Tibial nerve (tissue), 4 donors: ENCODE data around the gene NPIPB13. TPM values are rescaled to one million over a fixed set of nuclear protein-coding genes. Genes with fewer than 3 reads are reported as not detected.

Source experiments
- small RNA-seq: library from RNA; depleted of rRNA; stranded (forward); fragments of <200 nt; gene quantifications from one replicate; pipeline ENCODE3, GENCODE V24; 2016
- total RNA-seq, 4 donors: library from RNA; depleted of rRNA; stranded (reverse); fragments of >200 nt; gene quantifications; one replicate each; pipeline ENCODE4 v1.1.0, GENCODE V29; 2016

The NPIPB13 gene
- total RNA-seq, 4 donors from 2014 or later, result 5.1 to 9.6 (median 7.4) TPM

Small RNAs within 50 kb of the gene (small RNA-seq; reads per million reads assigned to genes)
- gene AC106782.4, result not detected

Other genes with a start within 250 kb of the NPIPB13 start
- gene DOC2A, start 237.5 kb downstream of the NPIPB13 start, total RNA-seq, result 1 to 10 TPM in 2 of 4 donors, under 1 TPM in 2; 0.44 to 4.2 (median 1.7) TPM
- not detected for gene C16orf92, start 225.3 kb downstream of the NPIPB13 start, total RNA-seq
- not detected for gene TLCD3B, start 217.2 kb downstream of the NPIPB13 start, total RNA-seq
- 100 to 1,000 TPM; 474 to 649 (median 487) TPM for gene ALDOA, start 182.7 kb downstream of the NPIPB13 start, total RNA-seq
- gene PPP4C, start 172.5 kb downstream of the NPIPB13 start, total RNA-seq, result 10 to 100 TPM; 21.1 to 54.3 (median 34.3) TPM
- gene TBX6, start 156.6 kb downstream of the NPIPB13 start, total RNA-seq, result 1 to 10 TPM in 1 of 4 donors, under 1 TPM in 2, not detected in 1; 0.66 to 1.5 (median 0.84) TPM
- gene YPEL3, start 152.3 kb downstream of the NPIPB13 start, total RNA-seq, result 100 to 1,000 TPM in 2 of 4 donors, 10 to 100 TPM in 2; 81.9 to 197 (median 122) TPM
- gene GDPD3, start 134.9 kb downstream of the NPIPB13 start, total RNA-seq, result 1 to 10 TPM; 2.8 to 5.2 (median 4.6) TPM
- 10 to 100 TPM; 65.5 to 93.0 (median 79.5) TPM for gene MAPK3, start 125.3 kb downstream of the NPIPB13 start, total RNA-seq
- gene CORO1A, start 64.9 kb downstream of the NPIPB13 start, total RNA-seq, result 10 to 100 TPM; 35.0 to 66.9 (median 47.1) TPM
- 100 to 1,000 TPM; 218 to 491 (median 322) TPM for gene BOLA2B, start 54.8 kb downstream of the NPIPB13 start, total RNA-seq
- gene SLX1A, start 54.6 kb downstream of the NPIPB13 start, total RNA-seq, result 10 to 100 TPM; 45.7 to 68.7 (median 52.8) TPM
- gene SULT1A3, start 49.2 kb downstream of the NPIPB13 start, total RNA-seq, result 10 to 100 TPM in 3 of 4 donors, 1 to 10 TPM in 1; 9.8 to 55.3 (median 32.9) TPM
- 10 to 100 TPM; 31.8 to 42.7 (median 36.1) TPM for gene CD2BP2, start 106.8 kb upstream of the NPIPB13 start, total RNA-seq
- gene TBC1D10B, start 122.0 kb upstream of the NPIPB13 start, total RNA-seq, result 10 to 100 TPM; 25.6 to 52.2 (median 31.1) TPM
- gene MYL11, start 126.3 kb upstream of the NPIPB13 start, total RNA-seq, result not detected
- gene SEPTIN1, start 134.1 kb upstream of the NPIPB13 start, total RNA-seq, result 1 to 10 TPM in 3 of 4 donors, not detected in 1; 1.4 to 4.8 (median 3.6) TPM
- gene ZNF48, start 146.9 kb upstream of the NPIPB13 start, total RNA-seq, result 1 to 10 TPM; 5.5 to 7.5 (median 7.3) TPM
- 10 to 100 TPM; 35.8 to 48.2 (median 43.0) TPM for gene ZNF771, start 159.1 kb upstream of the NPIPB13 start, total RNA-seq
- gene DCTPP1, start 181.6 kb upstream of the NPIPB13 start, total RNA-seq, result 10 to 100 TPM; 12.1 to 20.7 (median 16.1) TPM
- 10 to 100 TPM; 26.2 to 36.5 (median 33.5) TPM for gene SEPHS2, start 197.4 kb upstream of the NPIPB13 start, total RNA-seq
- 1 to 10 TPM; 2.4 to 8.8 (median 2.9) TPM for gene ITGAL, start 224.3 kb upstream of the NPIPB13 start, total RNA-seq